ENCODE measurements around the gene CMPK2.

GRCh38 chr2:6814869-6815268 lies 50.8 kb downstream of the CMPK2 start:
- no peak for TF ChIP-seq TAF1 (IDR thresholded peaks at IDR 0.05; ENCODE audit: borderline replicate concordance, insufficient read depth, low read length)
- no peak for TF ChIP-seq POLR2AphosphoS5 (IDR thresholded peaks at IDR 0.05; ENCODE audit: low read depth, low read length)
- TF ChIP-seq REST (IDR thresholded peaks at IDR 0.05; ENCODE audit: insufficient read depth in 1 of 2, low read depth in 2 of 2, low read length in 2 of 2): no peak
- no peak for TF ChIP-seq SIN3A (IDR thresholded peaks at IDR 0.05; ENCODE audit: borderline replicate concordance, insufficient read depth, low read length)

Data from PFSK-1 (cell line).